Activated CD8-positive, alpha-beta memory T cell treated with anti-CD3 and anti-CD28 coated beads, Interleukin-2, amount 50 U/mL, for 1 hour (primary cell): ENCODE results near the gene PKP4.

ENCODE experiments used
- DNase-seq: peaks from one replicate; pipeline ENCODE4 v3.0.0-alpha.2; 2020; ENCODE audit errors: extremely low read depth

PKP4 gene

DNA sequence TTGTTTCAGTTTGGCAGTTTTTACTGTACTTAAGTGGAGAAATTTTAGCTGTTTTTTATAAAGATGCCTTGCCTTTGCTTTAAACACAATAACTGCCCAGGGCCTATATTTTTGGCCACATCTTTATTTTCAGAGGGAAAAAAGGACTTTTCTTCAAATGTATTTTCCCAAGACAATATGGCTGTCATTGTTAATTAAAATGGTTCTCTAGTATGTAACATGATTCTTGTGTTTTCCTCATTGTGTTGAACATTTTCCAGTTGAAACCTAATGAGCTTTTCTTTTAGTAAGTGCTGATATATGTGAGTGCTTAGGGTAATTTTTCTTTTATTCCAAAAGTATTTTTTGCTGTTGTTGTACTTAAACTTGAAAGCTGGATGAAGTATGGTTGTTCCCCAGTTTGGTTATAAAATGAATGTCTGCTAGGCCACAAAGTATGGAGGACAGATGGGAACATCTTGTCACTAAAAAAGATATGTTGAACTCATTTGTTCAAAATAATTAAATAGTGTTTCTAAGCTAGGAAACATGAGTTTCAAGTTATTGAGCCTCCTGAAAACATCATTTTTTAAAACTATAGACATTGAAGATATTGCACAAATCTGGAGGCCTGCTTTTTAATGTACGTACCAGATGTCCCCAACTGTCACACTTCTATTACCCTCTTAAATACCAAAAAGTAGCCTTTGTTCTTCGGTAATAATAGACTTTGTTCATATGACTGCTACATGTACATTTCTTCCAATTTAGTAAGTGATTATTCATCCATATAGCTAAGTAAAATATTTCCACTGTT is 190.9 kb downstream of the PKP4 start:
- DNase-seq: no peak

DNA sequence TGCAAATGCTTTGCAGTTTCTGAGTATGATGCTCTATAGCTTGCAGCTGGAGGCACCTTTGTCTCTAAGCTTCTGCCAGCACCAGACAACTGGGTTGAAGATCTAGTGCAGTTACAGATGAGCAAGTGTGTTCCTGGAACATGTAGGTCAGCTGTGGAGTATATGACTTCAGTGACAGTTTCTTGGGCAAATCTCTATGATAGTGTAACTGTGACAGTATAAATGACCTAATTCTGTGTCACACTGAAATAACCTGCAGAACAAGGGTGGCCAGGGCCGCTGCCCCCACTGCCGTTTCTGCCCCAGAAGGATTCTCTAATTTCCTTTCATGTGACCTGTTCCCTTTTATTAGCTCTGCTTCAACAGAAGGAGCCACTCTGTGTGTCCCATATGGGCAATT is 193.1 kb downstream of the PKP4 start:
- no peak for DNase-seq

DNA sequence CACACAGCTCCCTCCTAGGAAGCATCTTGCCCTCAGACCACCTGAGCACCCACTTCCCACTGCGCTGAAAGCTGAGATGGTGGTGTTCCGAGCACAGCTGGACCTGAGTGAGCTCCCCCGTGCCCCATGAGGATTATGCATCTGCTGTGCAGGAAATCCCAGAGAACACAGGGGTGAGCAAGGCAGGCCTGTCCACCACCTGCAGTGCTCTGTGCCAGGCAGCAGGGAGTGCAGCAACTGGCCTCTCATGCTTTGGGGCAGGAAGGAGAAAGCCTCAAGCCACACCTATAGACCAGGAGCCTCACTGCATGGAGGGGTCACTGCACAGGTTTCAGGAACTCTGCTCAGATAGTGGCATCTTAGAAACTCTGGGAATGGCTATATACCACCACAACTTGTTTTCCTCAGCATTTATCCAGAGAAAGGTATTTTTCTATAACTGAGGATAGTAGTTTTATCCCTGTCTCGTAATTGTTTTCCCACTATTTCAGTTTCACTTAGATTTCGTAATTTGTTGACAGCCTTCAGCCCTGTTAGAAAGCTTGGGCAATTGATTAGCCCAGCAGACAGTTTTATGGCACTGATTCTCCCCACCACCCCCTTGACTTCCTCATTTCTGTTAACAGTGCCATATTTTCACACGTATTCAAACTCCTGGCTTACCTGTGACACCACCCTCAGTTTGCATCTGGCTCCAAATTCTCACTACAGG is 194.1 kb downstream of the PKP4 start:
- no peak for DNase-seq

DNA sequence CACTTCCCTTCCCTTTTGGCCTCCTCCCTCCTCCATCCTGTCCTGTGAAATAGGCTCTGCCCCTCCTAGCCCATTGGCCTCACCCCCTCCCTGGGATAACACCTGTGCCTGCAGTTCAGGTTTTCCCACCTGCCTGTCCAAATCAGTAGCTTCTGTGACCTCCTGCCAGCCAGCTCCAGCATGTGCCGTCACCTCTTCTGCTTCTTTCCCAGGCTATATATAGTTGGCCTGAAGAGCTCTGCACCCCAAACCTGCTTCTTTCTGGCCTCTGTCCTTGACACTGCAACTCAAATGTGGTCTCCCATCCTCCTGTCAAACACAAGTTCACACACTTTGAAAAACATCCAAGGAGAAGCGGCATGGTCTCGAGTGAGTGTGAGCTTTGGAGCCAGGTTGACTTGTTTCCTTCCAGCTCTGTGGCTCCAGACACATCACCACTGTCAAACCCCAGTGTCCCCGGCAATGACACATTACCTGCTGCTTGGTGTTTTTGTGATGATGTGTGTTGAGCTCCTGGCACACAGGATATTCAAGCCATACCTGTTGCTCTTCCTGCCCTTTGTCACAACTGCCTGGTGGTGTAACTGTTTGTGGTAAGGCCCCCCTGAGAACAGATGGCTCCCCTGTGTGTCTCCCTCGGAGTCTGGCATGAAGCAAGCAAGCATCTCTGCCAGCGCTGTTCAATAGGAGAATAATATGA is 194.8 kb downstream of the PKP4 start:
- no peak for DNase-seq

DNA sequence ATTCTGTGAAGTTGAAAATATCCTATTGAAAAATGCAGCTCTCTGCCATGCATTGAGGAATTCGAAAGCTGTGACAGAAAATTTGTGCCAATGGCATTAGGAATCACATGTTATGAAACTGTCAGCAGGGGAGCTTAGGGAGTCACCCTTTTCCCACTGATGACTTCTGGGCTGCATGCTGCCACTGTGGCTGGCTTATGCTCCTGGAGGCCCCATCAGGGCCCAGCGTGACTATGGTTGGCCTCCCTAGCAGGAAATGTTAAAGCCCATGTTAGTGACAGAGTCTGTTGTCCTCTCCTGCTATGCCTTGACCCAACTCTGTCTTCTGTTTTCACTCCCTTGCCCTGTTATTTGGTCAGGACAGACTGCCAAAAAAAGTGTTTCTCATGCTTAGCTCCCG is 198.9 kb downstream of the PKP4 start:
- DNase-seq: no peak

DNA sequence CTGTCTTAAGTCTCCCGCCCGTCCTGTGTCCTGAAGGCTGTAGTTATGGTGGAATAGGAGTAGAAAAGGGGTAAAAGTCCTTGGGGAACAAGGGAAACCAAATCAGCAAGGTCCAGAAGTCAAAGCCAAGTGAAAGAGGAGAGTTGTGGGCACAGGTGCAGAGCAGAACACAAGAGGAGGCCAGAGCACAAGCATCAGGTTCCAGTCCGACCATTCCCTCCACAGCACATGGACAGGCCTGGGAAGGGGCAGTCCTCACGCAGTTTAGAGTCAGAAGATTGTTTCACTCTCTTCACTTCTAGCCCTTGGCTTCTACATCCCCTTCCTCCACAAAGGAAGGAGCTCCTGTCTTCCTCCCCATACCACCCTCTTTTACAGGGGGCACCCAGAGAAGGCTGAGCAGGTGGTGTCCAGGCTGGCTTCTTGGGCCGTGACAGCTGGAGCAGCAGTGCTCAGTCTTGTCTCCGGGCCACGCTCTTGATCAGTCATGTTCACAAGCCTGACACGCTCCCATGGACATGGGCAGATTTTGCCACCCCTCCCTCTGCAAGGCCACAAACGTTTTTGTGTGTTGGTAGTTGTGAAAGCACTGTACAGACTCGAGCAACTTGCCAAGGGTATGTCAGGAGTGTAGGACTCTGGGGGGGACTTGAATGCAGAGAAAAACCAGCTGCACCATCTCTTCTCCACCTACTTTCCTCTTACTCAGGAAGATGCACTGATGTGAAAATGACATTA is 199.9 kb downstream of the PKP4 start:
- DNase-seq: no peak

DNA sequence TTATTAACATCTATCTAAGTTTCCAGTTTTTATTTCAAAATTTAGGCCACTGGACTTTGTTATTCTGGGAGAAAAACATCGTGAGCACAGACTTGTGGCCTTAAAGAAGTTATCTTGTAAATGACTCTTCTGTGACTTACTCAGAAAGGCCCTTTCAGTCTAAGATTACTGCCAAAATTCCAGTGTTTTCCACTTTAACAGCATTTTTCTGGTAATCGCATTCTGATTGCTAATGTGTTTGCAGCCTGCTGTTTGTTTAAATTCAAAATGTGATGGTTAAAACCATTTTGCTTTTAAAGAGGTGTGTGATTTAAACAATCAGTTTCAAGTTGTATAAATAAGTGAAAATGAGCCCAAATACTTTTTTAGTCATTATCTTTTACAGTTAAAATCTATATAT is 201.6 kb downstream of the PKP4 start:
- DNase-seq: no peak

DNA sequence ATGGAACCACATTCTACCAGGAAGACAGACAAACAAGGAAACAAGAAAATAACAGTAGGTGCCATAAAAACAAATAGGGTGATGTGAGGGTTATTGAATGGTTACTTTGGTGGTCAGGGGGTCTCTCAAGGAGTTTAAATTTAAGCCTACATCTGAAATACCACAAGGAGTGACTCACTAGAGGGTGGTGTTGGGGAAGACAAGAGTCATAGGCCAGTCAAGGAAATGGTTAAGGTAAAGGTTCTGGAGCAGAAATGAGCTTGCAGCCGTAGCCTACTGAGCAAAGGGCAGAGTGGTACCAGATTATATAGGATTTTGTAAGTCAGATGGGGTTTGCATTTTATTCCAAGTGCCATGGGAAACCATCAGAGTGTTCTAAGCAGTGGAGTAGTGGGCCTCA is 202.7 kb downstream of the PKP4 start:
- no peak for DNase-seq

DNA sequence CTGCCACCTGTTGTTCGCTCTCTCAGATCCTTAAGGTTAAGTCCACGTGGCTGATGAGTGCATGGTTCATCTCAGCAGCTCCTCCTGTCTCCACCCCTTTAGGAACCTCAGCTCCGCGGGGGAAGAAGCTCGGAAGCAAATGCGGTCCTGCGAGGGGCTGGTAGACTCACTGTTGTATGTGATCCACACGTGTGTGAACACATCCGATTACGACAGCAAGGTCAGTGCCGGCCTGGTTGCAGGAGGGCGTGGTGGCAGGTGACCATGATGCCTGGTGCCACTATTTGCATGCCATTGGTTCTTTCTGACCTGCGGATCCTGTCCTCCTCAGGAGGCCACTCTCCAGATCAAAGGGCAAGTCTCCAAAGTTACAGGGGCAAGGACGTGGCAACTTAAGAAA is 204.5 kb downstream of the PKP4 start:
- no peak for DNase-seq

DNA sequence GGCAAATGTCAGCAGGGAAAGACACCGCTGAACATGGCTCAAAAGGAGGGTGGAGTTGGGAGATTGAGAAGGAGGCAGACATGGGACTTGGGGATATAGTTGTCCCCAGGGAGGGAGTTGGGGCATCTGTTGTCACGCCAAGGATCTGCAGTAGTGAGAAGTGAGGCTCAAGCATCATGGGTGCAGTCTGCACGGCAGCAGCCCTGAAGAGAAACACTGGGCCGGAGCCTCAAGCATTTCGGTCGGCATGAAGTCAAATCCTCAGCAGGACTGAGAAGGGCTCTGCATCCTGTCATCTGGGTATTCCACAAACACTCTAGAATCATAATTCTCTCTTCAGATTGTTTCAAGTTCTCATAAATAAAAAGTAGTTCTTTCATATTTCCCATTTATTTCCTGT is 205.7 kb downstream of the PKP4 start:
- no peak for DNase-seq

DNA sequence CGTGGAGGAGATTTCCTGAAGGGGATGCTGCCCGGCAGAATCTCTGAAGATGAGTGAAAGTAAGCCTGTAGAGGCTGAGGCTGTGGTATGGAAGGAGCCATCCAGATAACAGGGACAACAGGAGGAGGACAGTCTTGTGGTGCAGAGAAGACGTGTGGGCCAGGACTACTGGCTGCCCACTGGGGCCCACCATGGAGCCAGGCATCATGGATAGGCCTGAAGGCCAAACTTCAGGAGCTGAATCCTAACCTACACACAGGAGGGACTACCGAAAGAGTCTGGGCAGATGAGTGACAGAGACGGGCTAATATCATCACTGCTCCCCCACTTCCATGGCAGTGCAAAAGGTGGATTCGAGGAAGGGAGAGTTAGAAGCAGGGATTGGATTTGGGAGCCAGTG is 207.0 kb downstream of the PKP4 start:
- DNase-seq: no peak

DNA sequence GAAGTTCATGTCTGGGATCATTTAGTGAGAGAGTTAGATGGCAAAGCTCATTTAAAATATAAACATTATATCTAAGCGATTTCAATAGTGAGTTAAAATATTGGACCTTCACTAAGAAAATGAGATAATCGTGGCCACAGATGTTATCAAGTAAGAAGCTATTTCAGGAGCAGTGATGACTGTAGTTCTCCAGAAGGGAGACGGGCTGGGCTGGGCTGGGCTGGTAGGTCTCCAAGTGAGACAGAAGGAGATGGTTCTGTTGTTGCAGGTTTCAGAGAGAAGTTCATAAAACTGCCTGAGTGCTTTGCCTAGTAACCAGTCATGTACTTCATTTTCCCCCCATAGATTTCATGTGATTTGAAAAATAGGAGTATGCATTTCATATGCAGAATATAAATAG is 208.2 kb downstream of the PKP4 start:
- no peak for DNase-seq

DNA sequence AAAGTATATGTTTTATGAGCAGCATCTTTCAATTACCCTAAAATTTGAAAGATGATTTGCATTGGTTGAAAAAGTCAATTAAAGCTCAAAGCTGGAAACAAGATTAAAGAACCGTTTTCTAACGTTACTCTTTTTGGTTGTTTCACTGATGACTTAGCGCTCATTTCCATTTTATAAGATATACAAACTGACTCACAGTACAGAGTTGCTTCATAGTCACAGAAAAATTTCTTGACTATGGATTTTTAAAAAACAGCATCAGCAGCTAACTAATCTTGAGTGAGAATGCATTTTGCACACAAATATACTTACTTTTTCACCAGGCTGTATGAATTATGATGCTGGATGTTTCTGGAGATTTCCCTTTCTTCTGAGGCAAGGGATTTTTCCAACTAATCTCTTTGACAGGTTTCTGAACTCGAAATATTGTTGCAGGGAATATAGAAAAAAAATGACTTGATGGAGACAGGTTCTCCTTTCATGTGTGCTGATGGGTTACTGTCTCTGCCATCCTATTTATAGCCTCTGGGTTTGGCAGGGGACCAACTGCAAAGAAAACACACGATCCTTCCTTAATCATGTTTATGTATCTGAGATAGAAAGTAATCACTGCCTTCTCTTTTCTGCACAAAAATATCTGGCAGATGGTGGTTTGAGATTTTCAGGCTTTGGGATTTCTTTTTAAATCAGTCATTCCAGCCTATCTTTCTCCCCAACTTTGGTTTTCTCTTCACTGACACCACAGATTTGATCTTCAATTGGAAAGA is 209.0 kb downstream of the PKP4 start:
- DNase-seq: no peak

DNA sequence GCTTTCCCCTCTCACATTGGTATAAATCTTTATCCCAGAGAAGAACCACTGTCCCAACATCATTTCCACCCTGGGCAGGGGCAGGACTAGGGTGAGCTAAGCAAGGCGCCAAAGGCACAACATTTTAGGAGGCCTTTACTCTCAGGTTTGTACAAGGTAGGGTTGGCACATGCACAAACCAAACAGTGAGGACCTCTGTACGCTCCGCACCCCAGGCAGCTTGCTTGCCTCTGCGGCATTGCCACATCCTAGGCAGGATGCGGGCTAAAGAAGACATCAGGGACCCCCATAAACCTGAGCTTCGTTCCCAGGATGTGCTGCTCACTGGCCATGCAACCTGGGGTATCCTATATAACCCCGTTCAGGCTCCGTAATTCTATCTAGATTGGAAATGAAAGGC is 210.2 kb downstream of the PKP4 start:
- DNase-seq: no peak

DNA sequence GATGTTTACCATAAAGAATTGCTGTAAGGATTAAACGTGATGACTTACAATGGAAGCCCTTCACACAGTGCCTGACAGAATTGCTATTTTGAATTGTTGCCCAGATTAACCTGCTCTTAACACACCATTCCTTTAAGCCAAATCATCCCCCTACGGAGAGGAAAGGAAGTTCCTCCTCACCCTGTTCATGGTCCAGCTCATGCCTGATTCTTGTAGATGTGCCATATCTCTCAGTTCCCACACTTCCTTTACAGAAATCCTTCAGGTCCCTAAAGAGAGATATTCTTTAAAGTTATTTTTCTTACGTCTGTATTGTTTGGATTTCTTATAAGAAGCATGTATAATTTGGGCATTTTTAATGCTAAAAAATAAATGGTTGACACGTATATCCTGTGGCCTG is 210.8 kb downstream of the PKP4 start:
- no peak for DNase-seq

DNA sequence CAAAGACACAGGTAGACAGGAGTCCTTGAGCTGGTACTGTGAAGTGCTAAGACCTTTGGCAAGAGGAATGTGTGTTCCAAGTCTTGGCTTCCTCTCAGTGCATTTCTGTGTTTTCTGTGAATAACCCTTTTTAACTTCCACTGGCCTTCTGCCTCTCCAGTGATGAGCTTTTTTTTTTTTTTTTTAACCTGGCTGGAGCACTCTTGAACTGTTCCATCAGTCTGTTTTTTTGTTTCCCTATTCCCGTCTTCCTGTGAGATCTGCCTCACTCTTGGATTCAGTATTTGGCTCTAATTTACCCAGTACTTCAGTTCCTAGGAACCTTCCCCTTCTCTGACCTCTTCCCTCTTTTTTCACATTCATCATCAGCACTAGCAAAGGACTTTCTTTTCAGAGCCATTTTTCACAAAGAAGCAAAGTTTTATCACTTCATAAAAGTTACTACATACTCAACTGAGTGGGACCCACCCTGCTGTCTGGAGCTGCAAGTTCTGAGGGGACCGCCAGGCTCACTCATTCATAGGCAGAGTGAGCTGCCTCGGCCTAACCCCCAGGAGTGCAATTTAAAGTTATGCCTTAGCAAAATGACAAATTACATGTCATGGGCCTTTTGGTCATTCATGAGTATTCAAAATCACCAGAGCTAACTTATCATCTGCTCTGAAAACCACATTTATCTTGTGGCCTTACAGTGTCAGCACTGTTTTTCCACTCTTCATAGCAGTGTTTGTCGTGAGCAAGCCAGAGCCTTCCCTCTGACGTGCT is 211.4 kb downstream of the PKP4 start:
- no peak for DNase-seq

DNA sequence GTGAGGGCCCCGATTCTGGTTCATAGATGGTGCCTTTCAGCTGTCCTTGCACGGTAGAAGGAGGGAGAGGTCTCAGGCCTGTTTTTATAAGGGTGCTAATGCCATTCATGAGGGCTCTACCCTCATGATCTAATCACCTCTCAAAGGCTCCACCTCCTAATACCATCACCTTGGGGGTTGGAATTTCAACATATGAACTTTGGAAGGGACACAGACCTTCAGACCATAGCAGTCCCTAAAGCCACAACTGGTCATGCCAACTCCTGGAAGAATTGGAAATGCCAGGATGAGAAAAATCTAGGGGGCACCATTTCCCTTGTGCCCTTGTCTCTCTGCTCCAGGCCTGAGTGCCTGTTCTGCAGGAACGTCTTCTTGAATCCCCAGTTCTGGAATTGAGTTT is 213.5 kb downstream of the PKP4 start:
- no peak for DNase-seq

DNA sequence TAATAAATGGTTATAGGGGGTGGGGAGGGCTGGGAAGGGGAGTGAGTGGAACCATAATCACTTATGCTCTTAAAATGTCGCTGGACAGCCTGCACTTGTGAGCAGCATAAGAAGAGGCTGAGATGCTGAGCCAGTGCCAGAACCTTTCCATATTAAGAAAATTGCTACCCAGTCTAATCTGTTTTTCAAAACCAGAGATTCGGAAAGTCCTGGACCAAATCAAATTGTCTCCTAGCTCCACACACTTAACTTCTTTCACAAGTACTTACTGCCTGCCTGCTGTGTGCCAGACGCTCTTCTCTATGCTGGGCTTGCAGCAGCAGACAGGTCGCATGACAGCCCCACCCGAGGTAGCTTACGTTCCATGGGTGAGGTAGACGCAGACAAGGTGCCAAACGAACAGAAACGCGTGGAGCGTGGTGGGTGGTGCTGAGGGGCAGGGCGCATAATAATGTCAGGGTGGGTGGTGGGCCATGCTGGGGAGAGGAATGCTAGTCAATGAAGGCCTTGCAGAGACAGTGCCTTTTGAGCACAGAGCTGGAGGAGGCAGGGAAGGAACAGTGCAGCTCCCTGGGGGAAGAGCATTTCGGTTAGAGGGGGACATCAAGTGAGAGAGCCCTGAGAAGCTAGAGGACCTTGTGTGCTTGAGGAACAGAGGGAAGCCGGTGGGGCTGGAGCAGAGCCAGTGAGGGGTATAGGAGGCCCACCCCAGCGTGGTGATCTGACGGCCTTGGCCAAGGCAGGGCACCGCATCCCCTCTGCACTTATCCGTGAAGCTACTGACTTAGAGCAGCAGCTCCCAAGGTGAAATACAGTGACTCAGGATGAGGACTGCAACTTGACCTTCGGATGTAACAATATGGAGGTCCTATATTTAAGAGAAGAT is 214.9 kb downstream of the PKP4 start:
- no peak for DNase-seq

DNA sequence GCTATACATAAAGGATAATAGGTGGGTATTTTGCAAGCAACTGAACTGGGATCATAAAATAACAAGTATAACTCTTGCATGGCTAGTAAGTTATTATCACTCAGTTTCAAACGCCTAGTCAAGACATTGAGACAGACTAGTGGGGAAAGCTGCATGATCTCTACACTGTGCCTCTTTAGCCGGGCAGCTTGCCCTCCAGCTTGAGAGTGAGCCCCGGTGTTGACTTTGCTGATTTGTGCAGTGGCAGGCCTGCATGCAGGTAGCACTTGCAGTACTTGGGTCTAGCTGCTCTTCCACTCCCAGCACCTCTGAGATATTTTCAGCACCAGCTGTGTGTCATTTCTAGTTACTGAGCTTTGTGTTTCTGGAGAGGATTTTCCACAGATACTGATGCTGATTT is 219.5 kb downstream of the PKP4 start:
- DNase-seq: no peak

DNA sequence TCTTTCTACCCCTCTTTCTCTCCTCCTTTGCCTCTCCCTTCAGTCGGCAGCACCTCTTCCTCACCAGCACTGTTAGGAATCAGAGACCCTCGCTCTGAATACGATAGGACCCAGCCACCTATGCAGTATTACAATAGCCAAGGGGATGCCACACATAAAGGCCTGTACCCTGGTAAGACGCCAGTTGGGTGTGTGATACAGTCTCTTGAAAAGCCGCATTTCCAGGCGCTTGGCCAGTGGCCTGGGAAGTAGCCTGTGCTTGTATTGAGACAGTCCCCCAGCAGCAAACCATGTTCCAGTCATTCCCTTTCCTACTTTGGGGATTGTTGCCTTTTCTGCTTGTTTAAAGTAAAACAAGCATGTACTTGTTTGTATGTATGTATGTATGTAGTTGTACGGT is 219.9 kb downstream of the PKP4 start:
- no peak for DNase-seq
